ENCODE measurements around the gene ARHGAP10.

The ARHGAP10 gene, protein sequence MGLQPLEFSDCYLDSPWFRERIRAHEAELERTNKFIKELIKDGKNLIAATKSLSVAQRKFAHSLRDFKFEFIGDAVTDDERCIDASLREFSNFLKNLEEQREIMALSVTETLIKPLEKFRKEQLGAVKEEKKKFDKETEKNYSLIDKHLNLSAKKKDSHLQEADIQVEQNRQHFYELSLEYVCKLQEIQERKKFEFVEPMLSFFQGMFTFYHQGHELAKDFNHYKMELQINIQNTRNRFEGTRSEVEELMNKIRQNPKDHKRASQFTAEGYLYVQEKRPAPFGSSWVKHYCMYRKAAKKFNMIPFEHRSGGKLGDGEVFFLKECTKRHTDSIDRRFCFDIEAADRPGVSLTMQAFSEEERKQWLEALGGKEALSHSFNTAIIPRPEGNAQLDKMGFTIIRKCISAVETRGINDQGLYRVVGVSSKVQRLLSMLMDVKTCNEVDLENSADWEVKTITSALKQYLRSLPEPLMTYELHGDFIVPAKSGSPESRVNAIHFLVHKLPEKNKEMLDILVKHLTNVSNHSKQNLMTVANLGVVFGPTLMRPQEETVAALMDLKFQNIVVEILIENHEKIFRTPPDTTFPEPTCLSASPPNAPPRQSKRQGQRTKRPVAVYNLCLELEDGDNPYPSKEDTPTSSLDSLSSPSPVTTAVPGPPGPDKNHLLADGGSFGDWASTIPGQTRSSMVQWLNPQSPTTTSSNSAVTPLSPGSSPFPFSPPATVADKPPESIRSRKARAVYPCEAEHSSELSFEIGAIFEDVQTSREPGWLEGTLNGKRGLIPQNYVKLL
- 19.2 to 24.4 reads per million in 2 experiments for total RNA-seq

DNA sequence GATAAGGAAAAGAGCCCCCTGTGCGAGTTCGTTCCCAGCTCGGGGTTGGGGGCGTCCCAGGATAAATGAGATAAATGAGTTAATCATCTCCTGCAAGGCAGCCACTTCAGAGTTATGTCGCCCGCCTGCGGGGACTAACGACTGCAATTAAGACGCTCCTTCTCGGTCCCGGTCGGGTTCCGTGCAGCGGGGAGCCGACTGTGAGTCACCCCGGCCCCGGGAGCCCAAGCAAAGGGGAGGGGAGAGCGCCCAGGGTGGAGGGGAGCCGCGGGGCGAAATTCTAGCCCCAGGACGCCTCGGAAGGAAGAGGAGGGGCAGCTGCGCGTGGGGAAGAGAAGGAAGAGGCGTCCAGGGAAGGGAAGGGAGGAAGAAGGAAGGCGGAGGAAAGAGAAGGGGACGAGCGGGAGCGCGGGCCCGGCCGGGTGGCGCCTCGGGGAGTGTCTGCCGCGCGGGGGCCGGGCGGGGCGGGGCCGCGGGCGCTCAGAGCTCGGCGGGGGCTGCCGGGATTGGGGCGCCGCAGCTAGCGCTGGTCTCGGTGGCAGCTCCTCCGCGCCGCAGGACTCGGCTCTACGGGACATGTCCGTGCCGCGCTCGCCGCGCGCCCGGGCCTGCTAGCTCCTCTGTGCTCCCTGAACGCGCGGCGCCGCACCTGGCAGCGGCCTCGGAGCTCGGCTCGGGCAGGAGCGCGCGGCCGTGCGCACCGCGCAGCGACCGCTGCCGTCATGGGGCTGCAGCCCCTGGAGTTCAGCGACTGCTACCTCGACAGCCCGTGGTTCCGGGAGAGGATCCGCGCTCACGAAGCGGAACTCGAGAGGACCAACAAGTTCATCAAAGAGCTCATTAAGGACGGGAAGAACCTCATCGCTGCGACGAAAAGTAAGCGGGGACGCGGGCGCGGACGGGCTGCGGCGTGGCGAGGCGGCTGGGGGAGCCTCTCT is at the start of gene ARHGAP10:
Gene ARHGAP10 (plus strand): TSS at position 509 of the 938 bp plus-strand sequence. CDS start 214 bp downstream, at position 723.
- peak; percentile 53 for DNase-seq (ENCODE audit: low read depth)

DNA sequence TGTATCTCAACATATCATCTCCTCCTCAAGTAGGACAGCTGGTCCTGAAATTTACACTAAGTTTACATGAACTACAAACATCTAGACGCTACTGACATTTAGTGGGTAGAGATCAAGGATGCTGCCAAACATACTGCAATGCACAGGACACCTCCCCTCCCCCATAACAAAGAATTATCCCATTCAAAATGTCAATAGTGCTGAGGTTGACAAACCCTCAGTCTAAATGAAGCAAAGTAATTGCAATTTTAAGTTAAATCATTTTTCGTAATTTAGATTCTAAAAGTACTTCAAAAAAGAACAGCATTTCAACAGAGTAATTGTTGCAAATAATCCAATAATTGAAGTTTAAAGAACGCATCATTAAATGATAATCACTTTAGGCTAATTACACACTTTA is 49.1 kb upstream of the ARHGAP10 start:
- no peak for DNase-seq (ENCODE audit: low read depth)

DNA sequence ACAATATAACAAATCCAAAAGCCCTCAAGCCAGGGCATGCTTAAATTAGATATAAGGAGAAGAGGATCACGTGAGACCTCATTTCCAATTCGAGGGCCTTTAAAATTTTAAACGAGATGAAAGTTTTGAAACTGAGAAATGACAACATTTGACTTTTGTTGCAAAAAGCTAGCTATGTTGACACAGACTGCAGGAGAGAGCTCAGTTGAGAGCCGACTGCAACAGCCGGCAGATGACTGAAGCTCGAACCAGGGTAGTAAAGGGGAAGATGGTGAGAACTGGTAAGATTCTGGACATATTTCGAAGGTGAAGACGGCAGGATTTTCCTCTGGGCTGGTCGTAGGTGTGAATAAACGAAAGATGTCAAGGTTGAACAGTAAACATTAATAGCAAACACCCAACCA is 48.7 kb upstream of the ARHGAP10 start:
- no peak for DNase-seq (ENCODE audit: low read depth)

DNA sequence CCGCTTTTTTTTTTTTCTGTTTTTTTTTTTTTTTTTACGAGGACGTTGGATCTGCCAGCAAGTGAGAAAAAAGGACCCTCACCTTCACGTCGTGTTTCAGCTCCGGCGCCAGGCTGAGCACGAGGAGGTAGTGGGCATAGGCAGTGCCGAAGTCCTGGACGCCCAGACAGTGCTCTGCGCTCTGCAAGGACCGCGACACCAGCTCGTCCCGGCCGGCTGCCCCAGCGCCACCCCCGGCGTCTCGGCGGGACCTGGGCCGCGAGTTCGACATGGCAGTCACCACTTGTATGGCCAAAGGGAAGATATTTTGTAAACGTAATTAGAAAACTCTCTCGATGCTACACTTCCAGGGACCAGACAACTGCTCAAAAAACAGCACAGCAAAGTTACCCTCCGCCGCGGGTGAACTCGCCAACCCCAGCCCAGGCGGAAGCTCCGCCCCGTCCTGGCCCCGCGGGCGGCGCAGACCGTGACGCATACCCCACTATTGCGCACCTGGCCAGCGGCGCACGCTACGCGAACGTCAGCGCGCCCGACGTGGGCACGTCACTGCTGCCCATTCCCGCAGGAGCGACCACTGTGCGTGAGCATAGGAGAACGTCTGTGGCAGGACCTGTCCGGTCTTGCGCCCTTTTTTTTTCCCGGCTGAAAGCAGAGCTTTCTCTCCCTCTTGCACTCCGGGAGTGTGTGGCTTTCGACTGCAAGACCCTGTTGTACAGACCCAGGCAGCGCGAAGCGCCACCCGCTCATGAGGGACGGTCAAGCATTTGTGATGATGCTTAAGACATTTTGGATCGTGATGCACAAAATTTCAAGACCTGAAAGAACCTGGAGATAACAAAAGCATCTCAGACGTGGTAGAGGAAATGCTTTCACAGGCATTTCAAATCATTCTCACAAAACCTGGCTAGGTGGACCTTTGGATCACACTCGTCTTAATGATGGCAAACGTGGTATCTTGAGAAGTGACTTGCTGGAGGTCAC is 47.9 kb upstream of the ARHGAP10 start, which contains the start of gene PRMT9:
Gene PRMT9 (minus strand): TSS at position 447 of the 984 bp plus-strand sequence. CDS start 176 bp downstream, at position 271.
- DNase-seq (ENCODE audit: low read depth) = peak; percentile 76

DNA sequence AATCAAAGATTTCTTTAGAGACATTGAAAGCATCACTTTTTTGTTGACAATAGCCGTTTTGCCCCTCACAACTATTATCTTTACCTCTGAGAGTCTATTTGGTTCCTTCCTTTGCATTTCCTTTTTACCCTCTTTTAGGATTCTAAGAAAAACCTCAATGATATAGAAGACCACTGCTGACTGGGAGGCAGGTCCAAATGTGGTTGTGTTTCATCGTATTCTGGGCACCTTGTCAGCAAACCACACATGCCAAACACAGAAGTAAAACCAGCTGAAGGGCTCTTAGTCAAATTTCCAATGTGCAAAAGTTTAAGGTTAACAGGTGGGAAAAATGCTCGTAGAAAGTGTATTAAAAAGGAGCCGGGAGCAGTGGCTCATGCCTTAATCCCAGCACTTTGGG is 42.8 kb upstream of the ARHGAP10 start:
- DNase-seq (ENCODE audit: low read depth) = no peak

DNA sequence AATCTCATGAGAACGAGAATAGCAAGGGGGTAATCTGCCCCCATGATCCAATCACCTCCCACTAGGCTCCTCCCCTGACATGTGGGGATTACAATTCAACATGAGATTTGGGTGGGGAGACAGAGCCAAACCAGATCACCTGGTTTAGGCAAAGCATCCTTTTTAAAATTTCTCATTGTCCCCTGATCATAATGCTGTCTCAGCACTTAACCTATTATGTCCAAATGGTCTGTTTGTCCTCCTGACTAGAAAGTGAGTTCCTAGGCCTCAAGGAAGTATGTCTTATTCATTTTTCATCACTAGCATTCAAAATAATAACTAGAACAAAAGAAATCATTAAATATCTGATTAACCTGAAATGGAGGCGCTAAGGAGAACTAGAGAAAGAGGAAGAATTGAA is 40.1 kb upstream of the ARHGAP10 start:
- DNase-seq (ENCODE audit: low read depth) = no peak

DNA sequence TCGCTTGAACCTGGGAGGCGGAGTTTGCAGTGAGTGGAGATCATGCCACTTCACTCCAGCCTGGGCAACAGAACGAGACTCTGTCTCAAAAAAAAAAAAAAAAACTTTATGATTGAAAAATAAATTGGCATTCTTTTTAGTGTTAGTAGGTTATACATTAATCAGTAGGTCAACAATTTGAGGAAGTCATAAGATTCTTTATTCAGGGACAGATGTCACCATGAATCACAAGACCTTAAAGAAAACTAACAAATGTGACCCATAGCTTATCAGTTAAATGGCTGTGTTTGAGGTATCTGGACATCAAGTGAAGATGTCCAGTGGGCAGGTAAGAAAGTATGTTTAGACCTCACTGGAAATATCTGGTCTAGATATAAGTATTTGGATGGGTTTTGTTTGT is 38.7 kb upstream of the ARHGAP10 start:
- DNase-seq (ENCODE audit: low read depth) = no peak

DNA sequence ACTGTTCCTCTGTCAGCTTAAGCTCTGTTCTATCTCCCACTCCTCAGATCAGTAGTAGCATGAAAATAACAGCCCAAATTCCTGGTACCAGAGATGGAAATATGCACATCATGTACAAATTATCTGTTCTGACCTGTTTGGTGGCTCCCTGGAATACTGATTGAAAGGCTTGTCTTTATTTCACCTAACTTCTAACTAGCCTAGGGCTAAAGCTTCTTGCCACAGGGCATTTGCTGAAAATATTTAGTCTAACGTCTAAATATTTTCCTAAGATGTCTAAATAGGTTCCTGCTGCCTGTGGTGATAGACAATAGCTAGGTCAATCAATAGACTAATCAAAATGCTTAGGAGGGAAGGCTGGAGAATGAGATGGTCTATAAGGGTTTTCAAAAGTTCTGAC is 35.0 kb upstream of the ARHGAP10 start:
- DNase-seq (ENCODE audit: low read depth) = no peak

DNA sequence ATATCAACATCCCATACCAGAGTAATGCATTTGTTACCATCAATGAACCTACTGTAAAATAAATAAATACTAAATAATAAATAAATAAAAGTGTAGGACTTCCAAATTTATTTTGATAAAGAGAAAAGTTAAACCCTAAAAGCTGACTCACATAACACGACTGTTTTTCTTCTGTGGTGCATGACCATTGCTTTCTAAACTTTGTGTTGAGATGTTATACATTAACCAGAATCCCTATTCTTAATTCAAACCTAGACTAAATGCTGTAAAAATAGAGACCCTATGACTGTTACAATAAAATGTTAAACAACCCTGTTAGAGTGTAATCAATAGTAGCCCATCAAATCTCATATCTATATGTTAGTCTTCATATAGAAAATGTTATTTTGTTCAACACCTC is 27.0 kb upstream of the ARHGAP10 start:
- no peak for DNase-seq (ENCODE audit: low read depth)

DNA sequence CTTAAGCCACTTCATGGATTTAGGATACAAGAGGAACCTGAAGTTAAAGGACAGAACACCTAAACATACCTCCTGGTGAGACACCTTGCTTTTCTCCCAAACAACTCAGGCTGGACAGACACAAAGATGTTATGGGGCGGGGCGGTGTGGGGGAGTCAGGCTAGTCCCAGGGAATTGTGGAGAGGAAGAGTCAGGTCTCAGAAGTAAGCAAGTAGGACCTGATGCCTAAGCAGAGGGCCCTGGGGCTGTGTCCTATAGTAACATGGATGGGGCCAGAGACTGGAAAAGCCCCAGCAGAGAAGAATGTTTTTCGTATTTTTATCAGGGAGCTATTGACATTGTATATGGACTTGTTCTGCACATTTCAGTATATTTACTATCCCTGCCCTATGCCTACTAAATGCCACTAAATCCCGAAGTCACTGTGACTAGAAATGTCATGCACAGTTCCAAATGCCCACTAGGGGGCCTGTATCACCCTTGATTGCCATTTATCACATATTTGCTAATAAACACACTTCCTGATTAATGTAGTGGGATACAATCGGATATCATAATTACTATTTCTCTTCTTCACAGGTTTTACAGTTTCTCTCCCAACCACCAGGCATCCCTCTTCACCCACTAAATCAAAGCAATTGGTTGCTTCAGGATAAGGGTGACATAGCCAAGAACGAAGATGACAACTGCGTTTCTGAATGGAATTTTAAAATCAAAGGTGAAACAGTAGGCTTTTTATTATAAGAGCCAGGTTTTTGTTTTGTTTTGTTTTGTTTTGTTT is 23.8 kb upstream of the ARHGAP10 start:
- peak; percentile 37 for DNase-seq (ENCODE audit: low read depth)

DNA sequence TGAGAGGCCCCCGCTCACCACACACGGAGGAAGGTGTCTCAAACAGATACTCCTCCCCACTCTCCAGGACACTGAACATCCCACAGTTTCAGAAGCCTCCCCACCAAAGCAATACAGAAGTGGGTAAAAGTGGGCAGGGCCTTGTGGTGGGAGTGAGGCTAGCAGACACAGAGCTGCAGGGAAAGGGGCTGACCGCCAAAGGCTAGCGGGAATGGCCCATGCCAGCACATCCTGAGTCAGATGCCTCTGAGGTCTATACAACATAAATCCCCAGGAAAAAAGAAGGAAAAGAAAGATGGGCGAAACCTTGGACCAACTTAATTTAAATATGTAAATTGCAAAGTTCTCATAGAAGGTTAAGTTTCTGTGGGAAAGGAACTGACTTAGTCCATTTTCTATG is 21.9 kb upstream of the ARHGAP10 start:
- no peak for DNase-seq (ENCODE audit: low read depth)

DNA sequence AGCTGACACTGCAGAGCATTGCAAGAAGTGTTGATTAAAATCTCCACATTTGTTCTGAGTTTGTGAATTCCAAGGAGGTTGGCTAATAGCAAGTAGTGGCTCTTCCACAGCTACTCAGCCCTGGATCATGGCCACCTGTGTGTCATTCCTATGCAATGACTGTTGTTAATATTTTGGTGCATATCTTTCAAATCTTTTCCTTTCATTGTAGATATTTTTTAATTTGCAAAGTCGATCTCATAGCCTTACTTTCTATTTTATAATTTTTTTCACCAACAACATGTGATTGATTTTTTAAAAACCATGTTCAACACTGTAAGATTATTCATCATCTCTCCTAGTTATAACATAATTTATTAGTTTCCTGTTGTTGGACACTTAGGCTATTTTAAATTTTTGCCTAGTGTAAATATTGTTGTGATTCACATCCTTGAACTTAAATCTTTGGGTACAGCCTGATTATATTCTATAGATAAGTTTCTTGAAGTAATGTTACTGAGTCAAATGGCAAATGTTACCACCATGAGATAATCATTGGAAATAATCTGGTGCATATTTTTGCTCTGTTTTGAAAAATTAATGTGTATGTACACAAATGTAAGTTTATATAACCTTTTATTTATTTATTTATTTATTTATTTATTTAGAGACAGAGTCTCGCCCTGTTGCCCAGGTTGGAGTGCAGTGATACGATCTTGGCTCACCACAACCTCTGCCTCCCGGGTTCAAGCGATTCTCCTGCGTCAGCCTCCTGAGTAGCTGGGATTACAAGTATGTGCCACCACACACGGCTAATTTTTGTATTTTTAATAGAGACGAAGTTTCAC is 17.1 kb upstream of the ARHGAP10 start:
- no peak for DNase-seq (ENCODE audit: low read depth)

DNA sequence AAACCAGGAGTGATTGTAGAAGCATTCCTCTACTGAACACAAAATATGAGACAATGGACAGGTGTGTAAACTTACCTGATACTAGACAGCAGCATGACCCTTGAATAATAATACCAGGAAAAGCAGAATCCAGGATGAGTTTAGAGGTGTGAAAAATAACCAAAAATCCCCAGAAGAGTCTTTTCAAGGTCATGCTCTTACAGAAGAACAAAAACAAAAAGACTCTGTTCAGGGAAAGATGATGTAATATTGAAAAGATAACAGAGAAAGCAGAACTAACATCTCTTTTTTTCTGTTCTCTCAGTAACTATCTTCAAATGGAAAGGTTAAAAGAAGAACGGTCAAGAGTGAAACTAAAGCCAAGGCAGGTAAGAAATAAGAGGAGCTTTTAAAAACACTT is 14.0 kb upstream of the ARHGAP10 start:
- no peak for DNase-seq (ENCODE audit: low read depth)

DNA sequence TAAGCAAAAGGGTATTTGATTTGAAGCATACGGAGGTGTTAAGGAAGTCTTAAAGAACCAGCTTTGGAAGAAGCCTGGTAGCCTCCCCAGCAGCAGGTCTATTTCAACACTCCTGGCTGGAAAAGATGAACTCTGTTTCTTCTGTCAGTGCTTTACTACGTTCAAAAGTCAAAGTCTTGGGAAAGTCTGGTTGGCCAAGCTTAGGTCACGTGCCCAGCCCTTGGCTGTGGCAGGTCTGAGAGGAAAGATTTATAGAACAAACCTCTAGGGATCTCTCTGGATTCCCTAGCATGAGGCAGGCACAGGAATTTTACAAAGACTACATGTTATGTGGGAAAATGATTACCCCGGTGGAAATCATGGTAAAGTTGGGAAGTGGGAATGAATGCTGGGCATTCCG is 8.6 kb upstream of the ARHGAP10 start:
- DNase-seq (ENCODE audit: low read depth) = no peak

DNA sequence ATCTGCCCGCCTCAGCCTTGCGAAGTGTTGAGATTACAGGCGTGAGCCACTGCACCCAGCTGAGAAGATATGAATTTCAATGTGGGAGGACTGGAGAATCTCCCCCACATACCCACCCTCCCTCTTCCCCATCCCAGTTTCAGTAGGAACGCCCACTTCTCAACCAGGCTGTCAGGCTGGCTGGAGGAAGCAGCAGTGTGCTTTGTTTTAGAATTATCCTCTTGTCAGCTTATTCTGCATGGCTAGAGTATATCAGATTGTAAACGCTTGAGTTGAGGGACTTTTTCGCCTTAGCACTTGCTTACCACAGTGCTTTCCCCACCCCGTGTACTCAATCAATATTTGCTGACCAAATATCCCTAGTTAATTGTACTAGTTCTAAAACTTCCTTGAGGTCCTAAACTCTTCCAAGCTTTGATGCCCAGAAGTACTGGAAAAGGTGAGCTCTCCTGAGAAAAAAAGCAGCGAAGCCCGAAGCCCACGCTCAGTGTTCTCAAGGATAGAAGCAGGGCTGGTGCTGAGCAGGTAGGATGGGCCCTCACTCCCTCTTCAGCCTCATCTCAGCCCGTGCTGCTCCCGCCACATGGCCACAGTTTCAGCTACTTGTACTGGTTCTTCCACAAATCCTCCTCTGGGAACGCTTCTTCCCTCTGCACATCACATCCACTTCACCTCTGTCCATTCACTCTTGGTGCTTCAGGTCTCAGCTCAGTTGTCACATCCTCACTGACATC is 7.3 kb upstream of the ARHGAP10 start:
- DNase-seq (ENCODE audit: low read depth) = no peak

DNA sequence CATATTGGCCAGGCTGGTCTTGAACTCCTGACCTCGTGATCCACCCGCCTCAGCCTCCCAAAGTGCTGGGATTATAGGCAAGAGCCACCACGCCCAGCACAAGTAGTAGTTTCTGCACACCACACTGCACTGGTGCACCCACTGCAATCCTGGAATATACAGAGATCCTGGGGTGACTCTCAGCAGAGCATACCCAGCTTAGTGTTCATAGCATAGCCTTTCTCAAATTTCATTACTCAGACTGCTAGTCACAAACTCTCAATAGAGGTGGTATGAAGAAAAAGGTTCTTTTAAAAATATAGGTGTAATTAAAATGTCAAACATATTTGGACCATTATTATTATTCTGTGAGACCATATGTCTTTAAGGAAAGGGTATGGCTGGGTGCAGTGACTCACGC is 6.2 kb upstream of the ARHGAP10 start:
- DNase-seq (ENCODE audit: low read depth) = no peak

DNA sequence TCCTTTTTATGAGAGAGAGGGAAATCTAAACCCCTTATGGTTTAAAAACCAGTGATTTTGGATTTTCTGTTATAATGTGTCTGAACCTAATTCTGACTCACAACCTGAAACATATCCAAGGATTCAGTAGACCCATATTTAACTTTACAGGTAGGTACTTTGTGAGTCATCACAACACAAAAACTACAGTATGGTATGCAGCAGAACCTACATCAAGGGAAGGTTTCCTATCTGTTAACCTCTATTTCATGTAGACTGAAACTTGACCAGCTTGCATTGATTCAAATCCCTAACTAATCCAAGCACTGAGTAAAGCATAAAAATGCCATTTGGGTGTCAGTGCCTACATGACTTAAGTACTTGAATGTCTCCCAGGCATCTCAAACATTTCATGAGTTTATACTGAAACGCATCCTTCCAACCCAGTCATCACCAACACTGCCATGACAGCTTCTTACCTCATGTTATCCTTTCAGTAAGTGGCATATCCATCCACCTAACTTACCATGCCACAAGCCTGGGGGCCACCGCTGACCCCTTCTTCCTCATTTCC is 4.3 kb upstream of the ARHGAP10 start:
- DNase-seq (ENCODE audit: low read depth) = no peak

DNA sequence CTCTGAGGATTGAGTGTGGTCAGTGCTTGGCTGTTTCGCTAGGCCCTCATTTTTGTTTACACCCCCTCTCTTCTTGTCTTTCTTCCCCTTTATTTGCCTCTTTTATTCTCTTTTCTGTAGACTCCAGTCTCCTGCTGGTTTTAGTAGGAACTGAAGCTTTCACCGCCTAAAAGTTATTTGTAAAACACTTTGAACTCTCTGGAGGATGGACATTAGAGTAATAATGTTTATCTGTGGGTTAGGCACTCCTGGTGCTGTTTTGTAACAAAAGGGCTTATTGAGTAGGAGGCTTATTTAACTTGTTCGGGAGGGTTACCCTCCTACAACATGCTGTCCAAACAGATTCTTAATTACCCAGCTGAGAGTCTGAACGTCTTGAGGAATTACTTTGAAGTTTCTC is 1.6 kb upstream of the ARHGAP10 start:
- DNase-seq (ENCODE audit: low read depth) = no peak
